GM06990 (cell line): Measurements from ENCODE around the gene ZNF865.

Source experiments
- DNase-seq: peaks from one replicate; pipeline ENCODE4 v3.0.0-alpha.2; 2011; ENCODE audit not compliant: insufficient read length; ENCODE audit errors: extremely low read depth
- H3K27me3 ChIP-seq: replicated peaks from 2 replicates; pipeline ENCODE4 v1.6.0; 2011; ENCODE audit warnings: low read length; ENCODE audit not compliant: control insufficient read depth, insufficient read depth
- H3K36me3 ChIP-seq: 2 replicates; pipeline ENCODE4 v1.5.1; 2011; ENCODE audit warnings: low read length; ENCODE audit not compliant: control insufficient read depth, insufficient read depth
- H3K4me3 ChIP-seq: replicated peaks from 2 replicates; pipeline ENCODE4 v1.5.1; 2011; ENCODE audit warnings: low read depth, mild to moderate bottlenecking, control low read depth, low read length
- CTCF ChIP-seq: IDR thresholded peaks from 2 replicates; pipeline ENCODE4 v1.5.1; 2011; ENCODE audit warnings: low read length, control low read depth, mild to moderate bottlenecking, inconsistent platforms; ENCODE audit not compliant: insufficient read depth, poor library complexity, severe bottlenecking

ZNF865 gene

DNA sequence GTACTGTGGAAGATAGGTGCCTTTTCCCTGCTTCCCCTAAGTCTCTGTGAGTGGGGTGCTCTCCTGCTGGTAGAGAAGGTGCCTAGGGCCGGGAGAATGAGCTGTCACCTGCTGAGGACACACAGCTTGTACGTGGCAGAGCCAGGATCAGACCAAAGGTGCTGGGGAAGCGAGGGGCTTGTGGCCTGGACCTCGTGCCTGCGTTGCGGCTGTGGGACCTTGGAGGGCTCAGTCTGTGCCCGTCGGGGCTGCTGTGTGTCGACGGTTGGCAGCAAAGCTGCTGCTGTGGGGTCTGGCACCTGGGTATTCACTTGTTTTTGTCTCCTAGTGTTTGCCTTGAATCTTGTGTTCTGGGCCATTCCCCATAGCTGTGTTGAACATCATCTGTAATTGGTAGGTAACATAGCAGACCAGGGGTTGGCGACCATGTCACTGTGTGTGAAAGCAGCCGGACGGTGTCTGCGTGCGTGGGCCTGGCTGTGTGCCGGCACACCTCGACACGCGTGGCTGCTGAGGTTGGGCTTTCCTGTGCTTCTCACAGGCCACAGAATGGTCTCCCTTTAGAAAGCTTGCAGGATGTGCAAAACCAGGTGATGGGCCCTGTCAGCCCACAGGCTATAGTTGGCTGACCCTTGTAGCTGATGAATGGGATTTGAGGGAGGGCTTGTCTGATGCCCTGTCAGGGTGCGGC is 58.5 kb downstream of the ZNF865 start:
- Histone ChIP-seq H3K4me3 (no peak overlapping the region), H3K36me3 (peaks cover 71% of the 10 kb centered on the region), H3K27me3 (no peaks in the 10 kb centered on the region)
- DNase-seq = no peak
- no peak for TF ChIP-seq CTCF

- no peak overlapping the region for H3K4me3 ChIP-seq
- TF ChIP-seq CTCF = no peak
- peaks cover 75% of the 10 kb centered on the region for H3K36me3 ChIP-seq
- no peak for DNase-seq
- H3K27me3 ChIP-seq = no peaks in the 10 kb centered on the region
Measured at GRCh38 chr19:55666343-55667005, 61.0 kb downstream of the ZNF865 start.
